ENCODE measurements around the gene CACUL1.

GRCh38 chr10:118751265-118751664, 3.5 kb downstream of the CACUL1 start:
- TF ChIP-seq POLR2A (IDR thresholded peaks at IDR 0.05) (no peak), POLR2AphosphoS5 (IDR thresholded peaks at IDR 0.05) (no peak), CTCF (IDR thresholded peaks at IDR 0.05 in 8 of 11, conservative IDR thresholded peaks at IDR 0.05 in 3 of 11) (no peak)
